Measurements from ENCODE around the gene WDR88.

Gene WDR88

DNA sequence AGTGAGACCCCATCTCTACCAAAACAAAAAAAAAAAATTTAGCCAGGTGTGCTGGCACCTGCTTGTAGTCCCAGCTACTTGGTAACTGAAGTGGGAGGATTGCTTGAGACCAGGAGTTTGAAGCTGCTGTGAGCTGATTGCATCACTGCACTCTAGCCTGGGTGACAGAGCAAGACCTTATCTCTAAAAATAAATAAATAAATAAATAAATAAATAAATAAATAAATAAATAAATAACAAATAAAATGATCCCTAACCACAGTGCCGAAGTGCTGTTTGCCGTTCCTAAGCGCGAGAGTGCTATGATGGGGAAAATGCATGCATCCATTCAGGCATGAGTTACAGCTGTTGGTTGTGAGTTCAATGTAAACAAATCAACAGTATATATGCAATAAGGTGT is 27.2 kb downstream of the WDR88 start:
- Histone ChIP-seq H3K9me3 (ENCODE audit: low read length) (no peaks in the 10 kb centered on the region), H3K9ac (ENCODE audit: low read length) (no peak overlapping the region), H3K9me2 (ENCODE audit: low read depth, low read length) (no peaks in the 10 kb centered on the region), H3K79me2 (ENCODE audit: insufficient read depth, low read length) (no peaks in the 10 kb centered on the region), H3K27ac (ENCODE audit: low read depth, low read length, poor library complexity, severe bottlenecking) (no peak overlapping the region), H3F3A (ENCODE audit: insufficient read depth, low read length) (no peaks in the 10 kb centered on the region), H4K20me1 (ENCODE audit: insufficient read depth, low read length) (no peaks in the 10 kb centered on the region), H3K4me2 (ENCODE audit: low read length) (no peak overlapping the region), H2AFZ (ENCODE audit: low read length) (no peak overlapping the region), H3K4me1 (ENCODE audit: insufficient read depth, low read length, severe bottlenecking) (no peaks in the 10 kb centered on the region), H3K4me3 (ENCODE audit: low read depth, low read length, poor library complexity, severe bottlenecking) (no peak overlapping the region), H3K36me3 (ENCODE audit: insufficient read depth, low read length) (no peaks in the 10 kb centered on the region), H3K27me3 (ENCODE audit: insufficient read depth, low read length) (no peaks in the 10 kb centered on the region)
- no peak for TF ChIP-seq EZH2 (IDR thresholded peaks at IDR 0.05; ENCODE audit: borderline replicate concordance, low read length)
- TF ChIP-seq, protein P1, sequence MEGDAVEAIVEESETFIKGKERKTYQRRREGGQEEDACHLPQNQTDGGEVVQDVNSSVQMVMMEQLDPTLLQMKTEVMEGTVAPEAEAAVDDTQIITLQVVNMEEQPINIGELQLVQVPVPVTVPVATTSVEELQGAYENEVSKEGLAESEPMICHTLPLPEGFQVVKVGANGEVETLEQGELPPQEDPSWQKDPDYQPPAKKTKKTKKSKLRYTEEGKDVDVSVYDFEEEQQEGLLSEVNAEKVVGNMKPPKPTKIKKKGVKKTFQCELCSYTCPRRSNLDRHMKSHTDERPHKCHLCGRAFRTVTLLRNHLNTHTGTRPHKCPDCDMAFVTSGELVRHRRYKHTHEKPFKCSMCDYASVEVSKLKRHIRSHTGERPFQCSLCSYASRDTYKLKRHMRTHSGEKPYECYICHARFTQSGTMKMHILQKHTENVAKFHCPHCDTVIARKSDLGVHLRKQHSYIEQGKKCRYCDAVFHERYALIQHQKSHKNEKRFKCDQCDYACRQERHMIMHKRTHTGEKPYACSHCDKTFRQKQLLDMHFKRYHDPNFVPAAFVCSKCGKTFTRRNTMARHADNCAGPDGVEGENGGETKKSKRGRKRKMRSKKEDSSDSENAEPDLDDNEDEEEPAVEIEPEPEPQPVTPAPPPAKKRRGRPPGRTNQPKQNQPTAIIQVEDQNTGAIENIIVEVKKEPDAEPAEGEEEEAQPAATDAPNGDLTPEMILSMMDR (IDR thresholded peaks at IDR 0.05; ENCODE audit: low read length): no peak

- H3K9me2 ChIP-seq (ENCODE audit: low read depth, low read length): no peaks in the 10 kb centered on the region
- H3K9me3 ChIP-seq (ENCODE audit: low read length): no peaks in the 10 kb centered on the region
- H2AFZ ChIP-seq (ENCODE audit: low read length): no peak overlapping the region
- H3K79me2 ChIP-seq (ENCODE audit: insufficient read depth, low read length): no peaks in the 10 kb centered on the region
- no peak for TF ChIP-seq EZH2 (IDR thresholded peaks at IDR 0.05; ENCODE audit: borderline replicate concordance, low read length)
- TF ChIP-seq, protein P1 (IDR thresholded peaks at IDR 0.05; ENCODE audit: low read length): no peak
- no peaks in the 10 kb centered on the region for H3F3A ChIP-seq (ENCODE audit: insufficient read depth, low read length)
- H3K27ac ChIP-seq (ENCODE audit: low read depth, low read length, poor library complexity, severe bottlenecking): no peak overlapping the region
- no peak overlapping the region for H3K4me2 ChIP-seq (ENCODE audit: low read length)
- no peaks in the 10 kb centered on the region for H3K4me1 ChIP-seq (ENCODE audit: insufficient read depth, low read length, severe bottlenecking)
- H3K36me3 ChIP-seq (ENCODE audit: insufficient read depth, low read length): no peaks in the 10 kb centered on the region
- no peak overlapping the region for H3K4me3 ChIP-seq (ENCODE audit: low read depth, low read length, poor library complexity, severe bottlenecking)
- H3K27me3 ChIP-seq (ENCODE audit: insufficient read depth, low read length): no peaks in the 10 kb centered on the region
- H3K9ac ChIP-seq (ENCODE audit: low read length): no peak overlapping the region
- H4K20me1 ChIP-seq (ENCODE audit: insufficient read depth, low read length): no peaks in the 10 kb centered on the region
Observed at GRCh38 chr19:33159893-33160292, 28.0 kb downstream of the WDR88 start.

GRCh38 chr19:33161201-33161600 is 29.3 kb downstream of the WDR88 start:
- H3K27me3 ChIP-seq (ENCODE audit: insufficient read depth, low read length): no peaks in the 10 kb centered on the region
- no peak overlapping the region for H3K9ac ChIP-seq (ENCODE audit: low read length)
- H3K4me2 ChIP-seq (ENCODE audit: low read length): no peak overlapping the region
- no peak overlapping the region for H2AFZ ChIP-seq (ENCODE audit: low read length)
- TF ChIP-seq, protein P1 (IDR thresholded peaks at IDR 0.05; ENCODE audit: low read length): no peak
- no peak for TF ChIP-seq EZH2 (IDR thresholded peaks at IDR 0.05; ENCODE audit: borderline replicate concordance, low read length)
- H3K4me3 ChIP-seq (ENCODE audit: low read depth, low read length, poor library complexity, severe bottlenecking): no peak overlapping the region
- H3K79me2 ChIP-seq (ENCODE audit: insufficient read depth, low read length): no peaks in the 10 kb centered on the region
- no peaks in the 10 kb centered on the region for H4K20me1 ChIP-seq (ENCODE audit: insufficient read depth, low read length)
- no peak overlapping the region for H3K27ac ChIP-seq (ENCODE audit: low read depth, low read length, poor library complexity, severe bottlenecking)
- no peaks in the 10 kb centered on the region for H3F3A ChIP-seq (ENCODE audit: insufficient read depth, low read length)
- no peaks in the 10 kb centered on the region for H3K4me1 ChIP-seq (ENCODE audit: insufficient read depth, low read length, severe bottlenecking)
- H3K9me3 ChIP-seq (ENCODE audit: low read length): no peaks in the 10 kb centered on the region
- no peaks in the 10 kb centered on the region for H3K9me2 ChIP-seq (ENCODE audit: low read depth, low read length)
- no peaks in the 10 kb centered on the region for H3K36me3 ChIP-seq (ENCODE audit: insufficient read depth, low read length)
